Measurements from ENCODE around the gene WWC2.

WWC2 gene

DNA sequence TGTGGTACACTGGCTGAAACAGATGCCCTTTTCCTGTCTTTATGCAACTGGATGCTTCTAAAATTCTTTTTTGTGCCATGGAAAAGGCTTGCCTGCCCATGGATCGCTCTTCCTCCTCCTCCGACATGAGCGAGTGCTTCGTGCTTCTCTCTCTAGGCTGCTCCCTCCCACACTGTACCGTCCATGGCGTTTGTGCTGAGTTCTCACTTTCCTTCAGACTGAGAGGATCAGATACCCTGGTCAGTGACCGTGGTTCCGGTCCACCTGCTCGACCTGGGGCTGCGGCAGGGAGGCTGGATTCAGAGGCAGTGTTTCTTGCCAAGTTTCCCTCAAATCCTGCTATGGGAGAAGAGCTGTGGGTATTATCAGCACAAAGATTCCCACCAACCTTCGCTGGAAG lies 233.4 kb downstream of the WWC2 start:
- in situ Hi-C loops (cut with HindIII; ENCODE audit: low sequenced_read_pairs), result no loop called here
- no peak for TF ChIP-seq CTCF (IDR thresholded peaks at IDR 0.05; ENCODE audit: low read depth, low read length)
- DNase-seq (ENCODE audit: low read depth, low spot score), result no peak
- H3K4me3 ChIP-seq (ENCODE audit: low read depth, low read length), result no peak overlapping the region

DNA sequence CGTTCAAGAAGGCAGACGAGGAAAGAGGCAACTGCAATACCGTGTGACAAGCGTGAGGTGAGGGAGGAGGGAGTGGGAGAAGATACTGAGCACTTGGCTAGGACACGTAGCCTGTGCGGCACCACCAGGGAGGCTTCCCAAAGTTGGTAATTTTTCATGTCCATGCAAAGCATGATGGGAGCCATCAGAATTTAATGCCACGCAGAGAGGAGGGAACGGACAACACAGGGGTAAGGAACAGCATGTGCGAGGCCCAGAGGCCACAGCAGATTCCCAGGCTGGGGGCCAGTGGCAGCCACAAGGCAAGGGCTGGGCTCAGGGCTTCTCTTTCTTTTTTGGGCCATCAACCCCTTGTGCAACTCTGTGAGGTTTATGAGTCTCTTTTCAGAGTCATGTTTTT lies 234.1 kb downstream of the WWC2 start:
- in situ Hi-C loops (cut with HindIII; ENCODE audit: low sequenced_read_pairs), result no loop called here
- no peak for TF ChIP-seq CTCF (IDR thresholded peaks at IDR 0.05; ENCODE audit: low read depth, low read length)
- DNase-seq (ENCODE audit: low read depth, low spot score), result no peak
- no peak overlapping the region for H3K4me3 ChIP-seq (ENCODE audit: low read depth, low read length)

GRCh38 chr4:183333983-183334382 lies 234.9 kb downstream of the WWC2 start:
- H3K4me3 ChIP-seq (ENCODE audit: low read depth, low read length), result no peak overlapping the region
- no peak for TF ChIP-seq CTCF (IDR thresholded peaks at IDR 0.05; ENCODE audit: low read depth, low read length)
- DNase-seq (ENCODE audit: low read depth, low spot score), result no peak
- in situ Hi-C loops (cut with HindIII; ENCODE audit: low sequenced_read_pairs), result no loop called here

DNA sequence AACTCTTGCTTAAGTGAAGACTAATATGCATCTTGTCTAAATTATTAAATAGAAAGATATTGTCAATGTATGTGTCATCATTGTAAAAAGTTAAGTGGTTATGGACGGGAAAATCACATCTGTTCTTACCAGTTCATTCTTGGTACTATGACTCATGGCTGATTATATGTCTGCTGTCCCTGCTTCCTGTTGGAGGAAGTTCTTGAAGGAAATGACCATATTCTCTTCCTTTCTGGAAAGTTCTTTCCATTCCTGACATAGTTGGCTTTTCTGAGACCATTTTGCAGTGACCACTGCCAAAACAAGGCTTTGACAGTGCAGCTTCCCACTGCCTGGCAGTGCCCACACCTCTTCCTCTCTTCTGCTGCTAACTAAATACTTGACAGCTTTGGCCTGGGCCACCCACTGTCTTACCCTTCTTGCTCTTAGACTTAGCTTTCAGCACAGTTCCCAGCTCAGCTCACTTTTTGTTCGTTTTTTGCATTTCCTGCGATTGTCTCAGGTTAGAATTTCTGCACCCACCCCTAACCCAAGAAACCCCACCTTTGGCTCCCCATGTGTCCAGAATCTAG lies 236.4 kb downstream of the WWC2 start:
- peak; percentile 86 for DNase-seq (ENCODE audit: low read depth, low spot score)
- in situ Hi-C loops (cut with HindIII; ENCODE audit: low sequenced_read_pairs), result no loop called here
- TF ChIP-seq CTCF (IDR thresholded peaks at IDR 0.05; ENCODE audit: low read depth, low read length), result no peak
- H3K4me3 ChIP-seq (ENCODE audit: low read depth, low read length), result no peak overlapping the region

- no peak for TF ChIP-seq CTCF (IDR thresholded peaks at IDR 0.05; ENCODE audit: low read depth, low read length)
- in situ Hi-C loops (cut with HindIII; ENCODE audit: low sequenced_read_pairs), result no loop called here
- H3K4me3 ChIP-seq (ENCODE audit: low read depth, low read length), result no peak overlapping the region
- no peak for DNase-seq (ENCODE audit: low read depth, low spot score)
These were observed 238.3 kb downstream of the WWC2 start for GRCh38 chr4:183337349-183337748.

- TF ChIP-seq CTCF (IDR thresholded peaks at IDR 0.05; ENCODE audit: low read depth, low read length), result no peak
- in situ Hi-C loops (cut with HindIII; ENCODE audit: low sequenced_read_pairs), result no loop called here
- no peak for DNase-seq (ENCODE audit: low read depth, low spot score)
- no peak overlapping the region for H3K4me3 ChIP-seq (ENCODE audit: low read depth, low read length)
These were observed 238.8 kb downstream of the WWC2 start for GRCh38 chr4:183337833-183338232.
